Measurements from ENCODE around the gene PPP1R26.
"Not testable (repeated sequence)": the region's sequence is repeated elsewhere in the genome, so short reads cannot be mapped to it uniquely, and the experiment has no call there.

The PPP1R26 gene

GRCh38 chr9:135523521-135524129, 44.0 kb downstream of the PPP1R26 start:
- Histone ChIP-seq H3K9me3 (ENCODE audit: control insufficient read depth, insufficient read depth, low read length) (no peaks in the 10 kb centered on the region), H3K4me1 (ENCODE audit: control insufficient read depth, insufficient read depth, low read length) (no peaks in the 10 kb centered on the region), H3K36me3 (ENCODE audit: control insufficient read depth, insufficient read depth, low read length) (no peaks in the 10 kb centered on the region), H3K4me3 (ENCODE audit: low read depth, low read length) (no peak overlapping the region), H3K9ac (ENCODE audit: low read depth, low read length) (no peak overlapping the region), H3K27me3 (ENCODE audit: control insufficient read depth, insufficient read depth, low read length) (no peaks in the 10 kb centered on the region)

- Histone ChIP-seq H3K9me3 (ENCODE audit: control insufficient read depth, insufficient read depth, low read length) (no peaks in the 10 kb centered on the region), H3K27me3 (ENCODE audit: control insufficient read depth, insufficient read depth, low read length) (no peaks in the 10 kb centered on the region), H3K36me3 (ENCODE audit: control insufficient read depth, insufficient read depth, low read length) (no peaks in the 10 kb centered on the region)
Observed at GRCh38 chr9:135524130-135524861, 44.7 kb downstream of the PPP1R26 start.

GRCh38 chr9:135525241-135526088, 45.9 kb downstream of the PPP1R26 start:
- no peaks in the 10 kb centered on the region for H3K36me3 ChIP-seq (ENCODE audit: control insufficient read depth, insufficient read depth, low read length)
- no peaks in the 10 kb centered on the region for H3K9me3 ChIP-seq (ENCODE audit: control insufficient read depth, insufficient read depth, low read length)
- no peaks in the 10 kb centered on the region for H3K27me3 ChIP-seq (ENCODE audit: control insufficient read depth, insufficient read depth, low read length)
- H3K4me1 ChIP-seq (ENCODE audit: control insufficient read depth, insufficient read depth, low read length), result no peaks in the 10 kb centered on the region
- H3K4me3 ChIP-seq (ENCODE audit: low read depth, low read length), result no peak overlapping the region
- no peak overlapping the region for H3K9ac ChIP-seq (ENCODE audit: low read depth, low read length)

More at GRCh38 chr9:135524130-135524861, 44.7 kb downstream of the PPP1R26 start:
- H3K4me1 ChIP-seq (ENCODE audit: control insufficient read depth, insufficient read depth, low read length), result no peaks in the 10 kb centered on the region
- no peak overlapping the region for H3K4me3 ChIP-seq (ENCODE audit: low read depth, low read length)
- H3K9ac ChIP-seq (ENCODE audit: low read depth, low read length), result no peak overlapping the region

GRCh38 chr9:135526089-135526729, 46.6 kb downstream of the PPP1R26 start:
- Histone ChIP-seq H3K9ac (ENCODE audit: low read depth, low read length) (no peak overlapping the region), H3K27me3 (ENCODE audit: control insufficient read depth, insufficient read depth, low read length) (no peaks in the 10 kb centered on the region), H3K4me3 (ENCODE audit: low read depth, low read length) (no peak overlapping the region), H3K4me1 (ENCODE audit: control insufficient read depth, insufficient read depth, low read length) (no peaks in the 10 kb centered on the region), H3K9me3 (ENCODE audit: control insufficient read depth, insufficient read depth, low read length) (no peaks in the 10 kb centered on the region), H3K36me3 (ENCODE audit: control insufficient read depth, insufficient read depth, low read length) (no peaks in the 10 kb centered on the region)

GRCh38 chr9:135526730-135527571, 47.4 kb downstream of the PPP1R26 start:
- Histone ChIP-seq H3K4me1 (ENCODE audit: control insufficient read depth, insufficient read depth, low read length) (no peaks in the 10 kb centered on the region), H3K4me3 (ENCODE audit: low read depth, low read length) (no peak overlapping the region), H3K9ac (ENCODE audit: low read depth, low read length) (no peak overlapping the region), H3K27me3 (ENCODE audit: control insufficient read depth, insufficient read depth, low read length) (no peaks in the 10 kb centered on the region), H3K36me3 (ENCODE audit: control insufficient read depth, insufficient read depth, low read length) (no peaks in the 10 kb centered on the region), H3K9me3 (ENCODE audit: control insufficient read depth, insufficient read depth, low read length) (no peaks in the 10 kb centered on the region)

- not testable (repeated sequence) for H3K9me3 ChIP-seq (ENCODE audit: control insufficient read depth, insufficient read depth, low read length); H3K4me3 ChIP-seq (ENCODE audit: low read depth, low read length); H3K36me3 ChIP-seq (ENCODE audit: control insufficient read depth, insufficient read depth, low read length); H3K9ac ChIP-seq (ENCODE audit: low read depth, low read length); H3K27me3 ChIP-seq (ENCODE audit: control insufficient read depth, insufficient read depth, low read length); H3K4me1 ChIP-seq (ENCODE audit: control insufficient read depth, insufficient read depth, low read length)
Observed at GRCh38 chr9:135528842-135529435, 49.4 kb downstream of the PPP1R26 start.

GRCh38 chr9:135530146-135530545, 50.6 kb downstream of the PPP1R26 start:
- H3K4me1 ChIP-seq (ENCODE audit: control insufficient read depth, insufficient read depth, low read length), result no peaks in the 10 kb centered on the region
- H3K9ac ChIP-seq (ENCODE audit: low read depth, low read length), result no peak overlapping the region
- no peak overlapping the region for H3K4me3 ChIP-seq (ENCODE audit: low read depth, low read length)
- no peaks in the 10 kb centered on the region for H3K36me3 ChIP-seq (ENCODE audit: control insufficient read depth, insufficient read depth, low read length)
- no peaks in the 10 kb centered on the region for H3K9me3 ChIP-seq (ENCODE audit: control insufficient read depth, insufficient read depth, low read length)
- H3K27me3 ChIP-seq (ENCODE audit: control insufficient read depth, insufficient read depth, low read length), result no peaks in the 10 kb centered on the region

GRCh38 chr9:135531096-135531495, 51.5 kb downstream of the PPP1R26 start:
- Histone ChIP-seq H3K4me1 (ENCODE audit: control insufficient read depth, insufficient read depth, low read length) (no peaks in the 10 kb centered on the region), H3K9ac (ENCODE audit: low read depth, low read length) (no peak overlapping the region), H3K4me3 (ENCODE audit: low read depth, low read length) (no peak overlapping the region), H3K9me3 (ENCODE audit: control insufficient read depth, insufficient read depth, low read length) (no peaks in the 10 kb centered on the region), H3K27me3 (ENCODE audit: control insufficient read depth, insufficient read depth, low read length) (no peaks in the 10 kb centered on the region), H3K36me3 (ENCODE audit: control insufficient read depth, insufficient read depth, low read length) (no peaks in the 10 kb centered on the region)

- no peaks in the 10 kb centered on the region for H3K4me1 ChIP-seq (ENCODE audit: control insufficient read depth, insufficient read depth, low read length)
- no peak overlapping the region for H3K9ac ChIP-seq (ENCODE audit: low read depth, low read length)
- H3K4me3 ChIP-seq (ENCODE audit: low read depth, low read length), result no peak overlapping the region
- H3K27me3 ChIP-seq (ENCODE audit: control insufficient read depth, insufficient read depth, low read length), result no peaks in the 10 kb centered on the region
- no peaks in the 10 kb centered on the region for H3K9me3 ChIP-seq (ENCODE audit: control insufficient read depth, insufficient read depth, low read length)
- H3K36me3 ChIP-seq (ENCODE audit: control insufficient read depth, insufficient read depth, low read length), result no peaks in the 10 kb centered on the region
Observed at GRCh38 chr9:135533113-135533512, 53.5 kb downstream of the PPP1R26 start.

GRCh38 chr9:135533674-135534073, 54.1 kb downstream of the PPP1R26 start:
- H3K9ac ChIP-seq (ENCODE audit: low read depth, low read length), result no peak overlapping the region
- no peaks in the 10 kb centered on the region for H3K4me1 ChIP-seq (ENCODE audit: control insufficient read depth, insufficient read depth, low read length)
- H3K36me3 ChIP-seq (ENCODE audit: control insufficient read depth, insufficient read depth, low read length), result no peaks in the 10 kb centered on the region
- no peaks in the 10 kb centered on the region for H3K9me3 ChIP-seq (ENCODE audit: control insufficient read depth, insufficient read depth, low read length)
- H3K27me3 ChIP-seq (ENCODE audit: control insufficient read depth, insufficient read depth, low read length), result no peaks in the 10 kb centered on the region
- H3K4me3 ChIP-seq (ENCODE audit: low read depth, low read length), result no peak overlapping the region
